ENCODE results near the gene RC3H2.

GRCh38 chr9:122923947-122924346 is 18.8 kb upstream of the RC3H2 start:
- TF ChIP-seq POLR2A (IDR thresholded peaks at IDR 0.05; ENCODE audit: low read length), result no peak
- no peak for TF ChIP-seq GATA1 (IDR thresholded peaks at IDR 0.05; ENCODE audit: low read depth, low read length)
